Stimulated activated CD8-positive, alpha-beta memory T cell treated with anti-CD3 and anti-CD28 coated beads, Interleukin-12 subunit alpha, Interleukin-12 subunit beta, amount 100 ng/mL, for 4 hours (primary cell): ENCODE results near the gene ST7.

Experiments used
- DNase-seq: peaks from one replicate; pipeline ENCODE4 v3.0.0-alpha.2; 2020; ENCODE audit warnings: low read depth

Gene ST7

DNA sequence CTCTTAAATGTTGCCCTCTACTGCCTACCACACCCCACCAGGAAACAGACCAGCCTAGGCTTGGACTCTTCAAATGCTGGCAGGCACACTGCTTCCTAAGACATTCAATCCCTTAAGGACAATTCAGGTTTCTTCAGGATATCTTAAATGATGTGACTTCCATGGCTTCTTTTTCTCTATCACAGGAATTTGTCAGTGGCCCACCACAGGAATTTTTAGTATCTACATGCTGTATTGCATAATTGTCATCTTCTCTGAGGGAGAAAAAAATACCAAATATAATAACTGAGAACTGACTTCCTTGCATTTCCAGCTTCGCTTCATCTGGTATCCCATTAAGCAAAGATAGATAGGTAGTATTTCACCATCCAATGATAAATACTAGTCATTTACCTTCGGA is 240.3 kb downstream of the ST7 start:
- no peak for DNase-seq

- no peak for DNase-seq
Measured at GRCh38 chr7:117194445-117194844, 241.1 kb downstream of the ST7 start.

DNA sequence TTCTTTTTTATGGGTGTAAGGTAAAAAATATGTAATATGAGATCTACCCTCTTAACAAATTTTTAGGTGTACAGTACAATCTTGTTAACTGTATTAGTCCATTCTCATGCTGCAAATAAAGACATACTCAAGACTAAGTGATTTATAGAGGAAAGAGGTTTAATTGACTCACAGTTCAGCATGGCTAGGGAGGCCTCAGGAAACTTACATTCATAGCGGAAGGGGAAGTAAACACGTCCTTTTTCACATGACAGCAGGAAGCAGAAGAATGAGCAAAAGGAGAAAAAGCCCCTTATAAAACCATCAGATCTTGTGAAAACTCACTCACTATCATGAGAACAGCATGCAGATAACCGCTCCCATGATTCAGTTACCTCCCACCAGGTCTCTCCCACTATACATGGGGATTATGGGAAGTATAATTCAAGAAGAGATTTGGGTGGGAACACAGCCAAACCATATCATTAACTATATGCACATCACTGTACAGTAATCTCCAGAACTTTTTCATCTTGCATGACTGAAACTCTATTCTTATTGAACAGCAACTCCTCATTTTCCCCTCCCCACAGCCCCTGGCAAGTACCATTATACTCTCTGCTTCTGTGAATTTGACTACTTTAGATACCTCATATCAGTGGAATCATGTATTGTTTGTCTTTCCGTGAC is 242.2 kb downstream of the ST7 start:
- DNase-seq, result no peak

DNA sequence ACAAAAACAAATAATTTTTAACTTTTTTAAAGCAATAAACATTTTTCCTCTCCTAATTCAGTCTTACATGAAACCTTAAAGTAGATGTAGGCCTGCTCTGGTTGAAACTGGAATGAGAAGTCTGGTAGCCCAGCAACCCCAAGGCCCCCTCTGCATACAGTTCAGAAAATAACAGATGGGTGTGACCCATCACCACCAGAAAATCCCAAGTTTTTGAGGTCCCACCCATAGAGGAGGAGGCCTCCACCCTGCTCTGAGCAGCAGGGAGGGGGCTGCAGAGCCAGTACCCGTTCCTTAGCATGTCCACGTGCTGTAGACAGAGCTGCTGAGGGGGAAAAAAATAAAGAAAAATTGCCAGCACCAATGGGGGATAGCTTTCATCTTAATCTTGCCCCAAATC is 246.8 kb downstream of the ST7 start:
- DNase-seq, result no peak

DNA sequence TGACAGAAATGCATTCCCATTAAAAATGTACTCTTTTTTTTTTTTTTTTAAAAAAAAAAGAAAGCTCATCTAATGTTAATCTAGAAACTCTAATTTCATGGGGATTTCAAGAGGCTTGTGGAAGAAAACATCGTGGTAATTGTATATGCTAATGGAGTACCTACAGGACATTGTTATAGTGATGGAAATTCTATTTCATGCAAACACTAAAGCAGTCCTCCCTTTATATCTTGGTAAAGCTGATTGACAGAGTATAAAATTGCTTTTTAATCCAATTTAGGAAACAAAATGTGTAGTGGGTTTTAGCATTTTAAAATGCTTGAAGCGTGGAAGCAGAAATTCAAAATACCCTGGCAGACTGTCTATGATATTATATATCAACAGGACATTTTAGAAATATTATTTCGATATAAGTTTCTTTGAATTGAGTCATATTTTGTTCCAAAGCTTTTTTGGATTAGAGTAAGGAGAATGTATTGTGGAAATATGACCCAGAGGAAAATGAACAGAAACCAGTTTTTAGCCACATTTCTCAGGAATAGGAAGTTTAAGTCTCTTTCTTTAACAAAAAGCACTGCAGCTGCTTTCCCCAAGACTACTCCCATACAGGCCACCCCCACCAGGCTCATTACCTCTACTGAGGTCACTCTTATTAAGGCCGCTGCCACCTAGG is 247.6 kb downstream of the ST7 start:
- no peak for DNase-seq

DNA sequence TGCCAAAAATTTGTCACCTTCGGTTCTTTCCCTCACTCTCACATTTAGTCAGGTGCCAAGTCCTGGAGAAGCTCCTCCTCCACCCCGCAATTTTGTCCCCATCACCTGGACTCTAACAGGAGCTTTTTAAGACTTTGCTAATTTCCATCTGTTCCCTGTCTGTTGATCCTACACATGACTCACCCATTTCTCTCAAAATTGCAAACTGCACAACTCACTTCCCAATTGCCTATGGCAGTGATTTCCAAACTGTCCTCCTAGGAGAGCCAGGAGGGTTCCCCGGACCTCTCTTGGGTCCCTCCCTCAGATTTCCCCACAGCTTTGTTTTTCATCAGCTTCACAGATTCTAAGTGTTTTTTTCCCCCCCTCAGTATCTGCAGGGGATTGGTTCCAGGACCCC is 249.2 kb downstream of the ST7 start:
- DNase-seq, result no peak

- no peak for DNase-seq
Measured at GRCh38 chr7:117203205-117203604, 249.9 kb downstream of the ST7 start.

DNA sequence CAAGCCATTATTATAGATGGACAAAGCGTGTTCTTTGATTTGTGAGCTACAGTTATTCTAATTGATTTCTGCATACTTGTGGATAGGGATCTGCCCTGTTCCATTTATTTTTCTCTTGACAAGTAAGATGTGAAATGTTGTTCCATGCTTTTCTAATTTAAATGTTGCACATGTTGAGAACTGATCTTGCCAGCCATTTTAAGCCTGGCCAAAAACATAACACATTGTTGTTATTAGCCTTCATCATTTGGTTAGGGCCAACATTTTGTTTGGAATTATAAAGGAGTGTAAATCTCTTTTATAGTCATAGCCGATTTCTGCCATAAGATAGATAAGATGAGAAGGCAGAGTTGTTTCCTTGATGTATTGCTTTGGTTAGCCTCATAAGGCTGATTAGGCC is 252.6 kb downstream of the ST7 start:
- no peak for DNase-seq

- no peak for DNase-seq
Measured at GRCh38 chr7:117208257-117208656, 255.0 kb downstream of the ST7 start.

- DNase-seq, result no peak
Measured at GRCh38 chr7:117210397-117210796, 257.1 kb downstream of the ST7 start.

GRCh38 chr7:117210908-117211307 is 257.6 kb downstream of the ST7 start:
- DNase-seq, result no peak

GRCh38 chr7:117211614-117212013 is 258.3 kb downstream of the ST7 start:
- DNase-seq, result no peak

DNA sequence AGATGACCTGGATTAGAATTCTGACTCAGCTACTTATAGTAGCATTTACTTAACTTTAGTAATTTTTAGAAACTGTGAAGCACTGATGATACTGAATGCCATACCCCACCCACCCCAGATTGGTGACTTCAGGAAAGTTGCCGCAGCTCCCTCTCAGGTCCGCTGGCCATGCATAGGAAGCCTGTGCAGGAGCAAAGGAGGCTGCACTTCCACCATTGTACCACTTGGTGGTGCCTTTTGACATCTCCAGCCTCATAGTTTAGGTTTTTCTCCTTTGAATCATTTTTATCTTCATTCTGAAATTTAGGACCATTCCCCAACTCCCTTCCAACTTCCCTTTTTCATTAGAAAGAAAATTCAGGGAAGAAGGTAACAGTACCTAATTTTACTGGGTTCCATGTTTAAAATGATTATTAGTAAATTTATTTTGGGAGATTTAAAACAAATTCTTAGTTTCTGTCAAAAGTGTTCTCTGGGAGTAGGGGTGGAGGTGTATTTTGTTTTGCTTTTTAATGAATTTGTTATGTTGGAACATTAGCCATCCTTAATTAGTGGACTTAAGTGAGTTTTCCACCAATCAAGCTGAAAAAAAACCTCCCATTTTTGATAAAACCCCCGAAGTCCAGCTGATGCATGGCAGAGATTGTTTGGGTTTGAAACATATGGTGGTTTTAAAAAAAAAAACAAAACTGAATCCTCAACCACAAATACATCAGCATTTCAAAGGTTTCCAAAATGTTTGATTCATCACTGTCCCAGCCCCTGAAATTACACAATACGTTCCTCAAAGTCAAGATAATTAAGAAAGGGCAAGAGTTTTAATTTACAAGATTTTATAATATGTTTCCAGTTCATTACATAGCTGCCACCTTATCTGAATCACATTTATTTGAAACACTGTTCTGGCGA is 259.9 kb downstream of the ST7 start:
- no peak for DNase-seq

DNA sequence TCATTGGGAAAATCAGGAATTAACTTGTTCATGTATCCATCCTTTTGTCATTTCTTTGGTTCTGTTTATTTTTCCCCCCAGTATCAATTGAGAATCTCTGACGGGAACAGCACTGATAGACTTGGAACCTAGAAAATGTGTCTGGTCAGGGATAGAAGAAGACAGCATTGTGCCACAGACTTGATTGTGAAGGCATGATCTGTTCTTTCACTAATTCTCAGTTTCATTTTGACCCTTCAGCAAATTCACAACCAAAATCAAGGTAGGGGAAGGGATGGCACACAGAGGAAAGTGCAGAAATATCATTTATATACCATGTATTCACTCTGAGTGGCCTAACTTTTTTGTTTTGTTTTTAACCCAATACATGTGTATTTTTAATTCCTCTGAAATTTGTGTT is 262.7 kb downstream of the ST7 start:
- no peak for DNase-seq

GRCh38 chr7:117216436-117217069 is 263.3 kb downstream of the ST7 start:
- DNase-seq, result no peak

DNA sequence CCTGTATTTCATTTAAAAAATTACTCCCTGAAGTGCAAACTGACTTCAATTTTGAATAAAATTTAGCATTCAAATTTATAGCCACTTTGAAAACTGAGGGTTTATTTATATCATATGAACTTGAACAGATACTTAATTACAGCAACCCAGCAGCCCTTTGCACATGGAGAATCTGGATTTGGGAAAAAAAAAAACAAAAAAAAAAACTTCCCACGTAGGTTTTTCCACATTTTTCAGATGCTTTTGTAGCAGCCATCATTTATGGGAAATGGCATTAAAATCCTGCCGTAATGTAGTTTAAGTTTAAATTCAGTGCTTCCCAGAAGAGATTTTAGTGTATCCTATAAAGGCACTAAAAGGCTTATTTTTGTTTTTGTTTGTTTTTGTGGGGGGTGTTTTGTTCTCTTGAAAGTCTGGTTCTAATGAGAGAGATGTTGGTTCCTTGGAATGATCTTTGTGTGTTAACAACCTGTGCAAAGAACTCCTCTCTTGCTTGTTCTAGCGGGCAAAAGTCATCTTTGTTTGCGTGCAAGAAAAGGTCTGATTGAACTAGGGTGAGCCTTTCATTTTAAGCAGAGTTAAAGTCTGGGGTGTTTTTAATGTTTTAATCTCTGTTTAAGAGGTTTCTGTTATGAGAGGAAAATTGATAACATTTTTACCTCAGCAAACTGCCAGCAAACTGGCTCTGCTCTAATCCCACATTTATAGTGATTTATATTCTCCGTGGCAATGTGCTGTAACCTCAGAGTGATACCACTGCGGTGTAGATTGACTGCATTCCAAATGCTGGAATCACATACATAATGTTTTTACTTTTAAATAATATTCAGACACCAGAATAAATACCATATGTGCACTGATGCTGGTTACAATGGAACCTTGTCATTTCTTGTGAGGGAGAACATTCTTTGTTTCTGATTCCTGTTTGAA is 264.1 kb downstream of the ST7 start:
- DNase-seq, result no peak

DNA sequence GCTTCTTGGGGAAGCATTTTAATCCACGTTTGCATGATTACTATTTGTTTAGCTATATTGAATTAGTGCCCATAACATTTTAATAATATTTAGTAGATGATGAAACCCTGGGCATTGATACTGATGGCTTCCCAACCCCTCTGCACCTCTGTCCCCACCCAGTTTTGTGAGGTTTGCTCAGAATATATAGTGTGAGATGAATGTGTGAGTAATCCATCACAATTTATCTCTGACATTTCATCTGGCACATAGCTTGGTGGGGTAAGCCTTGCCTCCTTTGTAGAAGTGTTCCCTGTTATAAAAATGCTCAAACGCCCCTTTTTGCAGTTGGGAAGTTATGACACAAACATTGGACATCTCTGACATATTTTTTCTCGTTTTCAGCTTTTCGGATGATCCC is 265.4 kb downstream of the ST7 start:
- DNase-seq, result no peak

- DNase-seq, result no peak
Measured at GRCh38 chr7:117219485-117219884, 266.2 kb downstream of the ST7 start.

DNA sequence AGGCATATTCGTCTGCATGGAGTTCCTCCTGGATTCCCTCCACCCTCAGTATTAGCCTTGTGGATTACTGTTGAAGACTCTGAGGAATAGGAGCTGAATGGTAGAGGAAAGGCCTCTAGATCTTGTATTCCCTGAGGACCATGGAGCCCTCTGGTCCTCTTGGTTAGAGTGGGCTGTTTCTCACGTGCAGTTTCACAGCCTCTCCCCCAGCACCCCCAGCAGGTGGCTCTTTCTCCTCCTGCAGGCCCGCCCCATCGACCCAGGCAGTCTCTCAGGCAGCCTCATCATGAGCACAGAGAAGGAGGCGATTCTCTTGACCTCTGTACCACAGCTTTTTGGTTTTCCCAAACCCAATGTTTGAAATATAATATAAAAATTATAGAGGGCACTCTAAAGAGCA is 267.5 kb downstream of the ST7 start:
- no peak for DNase-seq

DNA sequence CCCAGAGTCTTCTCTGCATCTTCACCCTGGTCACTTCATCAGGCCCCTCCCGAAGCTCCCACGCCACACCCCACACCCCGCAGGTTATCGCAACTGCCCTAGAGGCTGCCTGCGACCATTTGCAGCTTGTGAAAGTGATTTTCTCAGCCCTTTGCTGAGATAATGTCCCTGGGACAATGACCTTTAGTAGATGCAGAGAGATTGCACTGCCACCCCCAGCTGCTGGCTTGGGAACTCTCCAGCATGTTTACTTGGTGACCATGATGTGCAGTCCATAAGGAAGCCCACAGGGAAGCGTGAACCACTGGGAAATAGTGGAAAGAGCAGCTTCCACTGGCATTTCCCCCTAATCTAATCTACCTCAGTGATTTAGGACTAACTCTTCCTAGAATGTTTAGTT is 272.2 kb downstream of the ST7 start:
- DNase-seq, result no peak

GRCh38 chr7:117227091-117227490 is 273.8 kb downstream of the ST7 start:
- no peak for DNase-seq
